Loucy (cell line): Measurements from ENCODE around the gene RPL10.

Experiments
- EZH2phosphoT487 ChIP-seq: fragments of 200-600 bp; IDR thresholded peaks from 2 replicates; pipeline ENCODE4 v1.6.1; 2018; ENCODE audit warnings: antibody characterized with exemption, mild to moderate bottlenecking, moderate library complexity, borderline replicate concordance
- TF ChIP-seq, protein P1 (sequence below): fragments of 200-600 bp; sonication (generic); conservative IDR thresholded peaks from 2 replicates; pipeline ENCODE4 v1.5.1; 2014; ENCODE audit warnings: mild to moderate bottlenecking, antibody characterized with exemption, low read length

DNA sequence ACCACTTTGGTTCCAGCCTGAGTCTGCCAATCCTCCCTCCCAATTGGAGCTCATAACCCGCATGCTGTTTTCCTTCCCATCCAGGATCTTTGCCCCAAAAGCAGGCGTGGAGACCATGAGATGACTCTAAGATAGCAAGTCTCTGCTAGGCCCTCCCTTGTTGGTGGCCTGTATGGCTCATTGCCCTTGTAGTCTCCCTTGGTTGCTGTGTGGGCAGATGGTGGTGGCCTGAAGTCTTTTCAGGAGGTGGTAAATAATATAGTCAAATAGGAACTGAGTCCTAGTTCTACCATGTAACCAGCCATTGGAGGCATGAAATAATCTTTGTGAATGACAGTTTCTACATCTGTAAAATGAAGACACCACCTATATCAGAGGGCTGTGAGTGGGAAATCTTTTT, 31.5 kb downstream of the RPL10 start:
- TF ChIP-seq, protein P1, sequence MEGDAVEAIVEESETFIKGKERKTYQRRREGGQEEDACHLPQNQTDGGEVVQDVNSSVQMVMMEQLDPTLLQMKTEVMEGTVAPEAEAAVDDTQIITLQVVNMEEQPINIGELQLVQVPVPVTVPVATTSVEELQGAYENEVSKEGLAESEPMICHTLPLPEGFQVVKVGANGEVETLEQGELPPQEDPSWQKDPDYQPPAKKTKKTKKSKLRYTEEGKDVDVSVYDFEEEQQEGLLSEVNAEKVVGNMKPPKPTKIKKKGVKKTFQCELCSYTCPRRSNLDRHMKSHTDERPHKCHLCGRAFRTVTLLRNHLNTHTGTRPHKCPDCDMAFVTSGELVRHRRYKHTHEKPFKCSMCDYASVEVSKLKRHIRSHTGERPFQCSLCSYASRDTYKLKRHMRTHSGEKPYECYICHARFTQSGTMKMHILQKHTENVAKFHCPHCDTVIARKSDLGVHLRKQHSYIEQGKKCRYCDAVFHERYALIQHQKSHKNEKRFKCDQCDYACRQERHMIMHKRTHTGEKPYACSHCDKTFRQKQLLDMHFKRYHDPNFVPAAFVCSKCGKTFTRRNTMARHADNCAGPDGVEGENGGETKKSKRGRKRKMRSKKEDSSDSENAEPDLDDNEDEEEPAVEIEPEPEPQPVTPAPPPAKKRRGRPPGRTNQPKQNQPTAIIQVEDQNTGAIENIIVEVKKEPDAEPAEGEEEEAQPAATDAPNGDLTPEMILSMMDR, result no peak
- TF ChIP-seq EZH2phosphoT487, result no peak
